Measurements from ENCODE around the gene UAP1. TPM values are rescaled to one million over a fixed set of nuclear protein-coding genes. Genes with fewer than 3 reads are reported as not detected.

UAP1 gene
- polyA plus RNA-seq, 1 of the 3 experiments (the other 2 are of a cell fraction): 32.3 TPM

DNA sequence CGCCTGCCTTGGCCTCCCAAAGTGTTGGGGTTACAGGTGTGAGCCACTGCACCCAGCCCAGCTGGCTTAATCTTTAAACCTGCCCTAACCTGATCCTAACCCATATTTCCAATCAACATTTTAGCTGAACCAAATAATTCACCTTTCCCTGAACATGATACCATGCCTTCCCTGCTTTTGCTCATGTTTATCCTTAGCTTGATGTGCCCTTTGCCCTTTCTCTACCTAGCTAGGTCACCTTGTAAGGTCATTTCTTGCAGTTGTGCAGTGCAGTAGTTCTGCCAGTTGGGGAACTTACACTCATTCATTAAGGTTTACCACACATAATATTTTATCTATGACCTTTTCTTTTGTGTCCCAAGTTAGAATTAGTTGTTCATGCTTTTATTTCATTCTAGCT, 5.3 kb downstream of the UAP1 start:
- Histone ChIP-seq H2AFZ (ENCODE audit: low read depth) (no peak overlapping the region; the same call in 1 of the 2 replicates), H3K9ac (no peak overlapping the region), H3K4me2 (no peak overlapping the region), H3K4me1 (ENCODE audit: control insufficient read depth in 1 of 2, insufficient read depth in 2 of 2, low read depth in 1 of 2, low read length in 1 of 2) (peaks cover 5 to 10% of the 10 kb centered on the region in 2 experiments; a peak in 3 of 4 replicates), H3K36me3 (replicated peaks in 1 of 2; ENCODE audit: control insufficient read depth in 1 of 2, insufficient read depth in 2 of 2, low read length in 1 of 2) (peaks cover 19 to 44% of the 10 kb centered on the region in 2 experiments), H3F3A (replicated peaks; ENCODE audit: insufficient read depth) (no peaks in the 10 kb centered on the region), H3K79me2 (ENCODE audit: insufficient read depth) (peaks cover 100% of the 10 kb centered on the region), H3K4me3 (ENCODE audit: low read depth in 2 of 2, low read length in 1 of 2) (no peak overlapping the region), H4K20me1 (ENCODE audit: insufficient read depth) (peaks cover 20% of the 10 kb centered on the region), H3K9me2 (no peaks in the 10 kb centered on the region), H3K27ac (ENCODE audit: low read depth in 2 of 2, low read length in 1 of 2) (no peak overlapping the region), H3K27me3 (ENCODE audit: insufficient read depth) (no peaks in the 10 kb centered on the region), H3K9me3 (no peaks in the 10 kb centered on the region)
- ChIA-PET POLR2A (no interaction called here), CTCF (interaction anchor here (1.0 to 1.8 kb wide), 3 partner anchors 27 to 281 kb away, joined by 3 read pairs; no protein-coding TSS in a partner anchor)
- no peak for TF ChIP-seq GABPA (IDR thresholded peaks at IDR 0.05; ENCODE audit: low read depth)
- no peak for TF ChIP-seq TEAD4 (IDR thresholded peaks at IDR 0.05; ENCODE audit: borderline replicate concordance, insufficient read depth)
- TF ChIP-seq, protein P1, sequence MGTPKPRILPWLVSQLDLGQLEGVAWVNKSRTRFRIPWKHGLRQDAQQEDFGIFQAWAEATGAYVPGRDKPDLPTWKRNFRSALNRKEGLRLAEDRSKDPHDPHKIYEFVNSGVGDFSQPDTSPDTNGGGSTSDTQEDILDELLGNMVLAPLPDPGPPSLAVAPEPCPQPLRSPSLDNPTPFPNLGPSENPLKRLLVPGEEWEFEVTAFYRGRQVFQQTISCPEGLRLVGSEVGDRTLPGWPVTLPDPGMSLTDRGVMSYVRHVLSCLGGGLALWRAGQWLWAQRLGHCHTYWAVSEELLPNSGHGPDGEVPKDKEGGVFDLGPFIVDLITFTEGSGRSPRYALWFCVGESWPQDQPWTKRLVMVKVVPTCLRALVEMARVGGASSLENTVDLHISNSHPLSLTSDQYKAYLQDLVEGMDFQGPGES (IDR thresholded peaks at IDR 0.05; ENCODE audit: low read depth, low read length): no peak
- TF ChIP-seq, protein P2, sequence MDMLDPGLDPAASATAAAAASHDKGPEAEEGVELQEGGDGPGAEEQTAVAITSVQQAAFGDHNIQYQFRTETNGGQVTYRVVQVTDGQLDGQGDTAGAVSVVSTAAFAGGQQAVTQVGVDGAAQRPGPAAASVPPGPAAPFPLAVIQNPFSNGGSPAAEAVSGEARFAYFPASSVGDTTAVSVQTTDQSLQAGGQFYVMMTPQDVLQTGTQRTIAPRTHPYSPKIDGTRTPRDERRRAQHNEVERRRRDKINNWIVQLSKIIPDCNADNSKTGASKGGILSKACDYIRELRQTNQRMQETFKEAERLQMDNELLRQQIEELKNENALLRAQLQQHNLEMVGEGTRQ (IDR thresholded peaks at IDR 0.05; ENCODE audit: borderline replicate concordance, low read depth, low read length): no peak
- no peak for TF ChIP-seq EZH2phosphoT487 (IDR thresholded peaks at IDR 0.05; ENCODE audit: borderline replicate concordance, low read depth)
- TF ChIP-seq RCOR1 (IDR thresholded peaks at IDR 0.05; ENCODE audit: low read length): no peak
- no peak for TF ChIP-seq TAF1 (IDR thresholded peaks at IDR 0.05; ENCODE audit: borderline replicate concordance, low read depth, low read length)
- TF ChIP-seq SIN3A (IDR thresholded peaks at IDR 0.05; ENCODE audit: borderline replicate concordance, low read depth, low read length): no peak
- TF ChIP-seq, protein P3, sequence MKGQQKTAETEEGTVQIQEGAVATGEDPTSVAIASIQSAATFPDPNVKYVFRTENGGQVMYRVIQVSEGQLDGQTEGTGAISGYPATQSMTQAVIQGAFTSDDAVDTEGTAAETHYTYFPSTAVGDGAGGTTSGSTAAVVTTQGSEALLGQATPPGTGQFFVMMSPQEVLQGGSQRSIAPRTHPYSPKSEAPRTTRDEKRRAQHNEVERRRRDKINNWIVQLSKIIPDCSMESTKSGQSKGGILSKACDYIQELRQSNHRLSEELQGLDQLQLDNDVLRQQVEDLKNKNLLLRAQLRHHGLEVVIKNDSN (IDR thresholded peaks at IDR 0.05; ENCODE audit: borderline replicate concordance, low read depth): no peak
- WGBS (ENCODE audit: low lambda C conversion rate): 71% methylated on average over 1 of the region's 1 CpG
- DNase-seq: no peak

DNA sequence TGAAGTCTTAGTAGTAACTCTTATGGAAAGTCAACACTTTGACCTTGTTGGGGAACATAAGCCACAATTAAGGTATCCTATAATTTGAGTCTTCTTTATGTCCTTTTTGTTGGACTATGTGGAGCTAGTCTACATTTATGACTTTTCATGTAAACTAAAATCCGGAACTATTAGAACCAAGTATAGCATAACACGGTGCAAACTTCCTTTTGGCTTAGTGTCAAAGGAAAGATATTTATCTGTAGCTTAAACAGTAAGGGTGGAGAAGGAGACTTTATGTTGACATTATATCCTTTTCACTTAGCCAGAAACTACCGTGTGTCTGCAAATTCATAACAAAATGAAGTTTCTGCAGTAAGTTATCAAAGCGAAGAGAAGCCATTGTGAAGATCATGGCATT, 7.3 kb downstream of the UAP1 start:
- Histone ChIP-seq H3K4me3 (ENCODE audit: low read depth in 2 of 2, low read length in 1 of 2) (no peak overlapping the region), H3K27ac (ENCODE audit: low read depth in 2 of 2, low read length in 1 of 2) (no peak overlapping the region), H3K9me2 (no peaks in the 10 kb centered on the region), H2AFZ (ENCODE audit: low read depth) (no peak overlapping the region; the same call in 1 of the 2 replicates), H3K36me3 (replicated peaks in 1 of 2; ENCODE audit: control insufficient read depth in 1 of 2, insufficient read depth in 2 of 2, low read length in 1 of 2) (peaks cover 19 to 44% of the 10 kb centered on the region in 2 experiments), H3K4me2 (no peak overlapping the region), H4K20me1 (ENCODE audit: insufficient read depth) (peaks cover 10% of the 10 kb centered on the region), H3K79me2 (ENCODE audit: insufficient read depth) (peaks cover 100% of the 10 kb centered on the region), H3F3A (replicated peaks; ENCODE audit: insufficient read depth) (no peaks in the 10 kb centered on the region), H3K9me3 (no peaks in the 10 kb centered on the region), H3K27me3 (ENCODE audit: insufficient read depth) (no peaks in the 10 kb centered on the region), H3K4me1 (ENCODE audit: control insufficient read depth in 1 of 2, insufficient read depth in 2 of 2, low read depth in 1 of 2, low read length in 1 of 2) (peaks cover 2 to 10% of the 10 kb centered on the region in 2 experiments; a peak in 3 of 4 replicates), H3K9ac (no peak overlapping the region)
- ChIA-PET POLR2A (no interaction called here), CTCF (interaction anchor here (2.4 kb wide), 1 partner anchor 45 kb away, joined by 7 read pairs; no protein-coding TSS in a partner anchor)
- DNase-seq: no peak
- TF ChIP-seq NFIC (IDR thresholded peaks at IDR 0.05; ENCODE audit: borderline replicate concordance) (no peak), JUND (IDR thresholded peaks at IDR 0.05) (no peak)
- TF ChIP-seq, protein P4, sequence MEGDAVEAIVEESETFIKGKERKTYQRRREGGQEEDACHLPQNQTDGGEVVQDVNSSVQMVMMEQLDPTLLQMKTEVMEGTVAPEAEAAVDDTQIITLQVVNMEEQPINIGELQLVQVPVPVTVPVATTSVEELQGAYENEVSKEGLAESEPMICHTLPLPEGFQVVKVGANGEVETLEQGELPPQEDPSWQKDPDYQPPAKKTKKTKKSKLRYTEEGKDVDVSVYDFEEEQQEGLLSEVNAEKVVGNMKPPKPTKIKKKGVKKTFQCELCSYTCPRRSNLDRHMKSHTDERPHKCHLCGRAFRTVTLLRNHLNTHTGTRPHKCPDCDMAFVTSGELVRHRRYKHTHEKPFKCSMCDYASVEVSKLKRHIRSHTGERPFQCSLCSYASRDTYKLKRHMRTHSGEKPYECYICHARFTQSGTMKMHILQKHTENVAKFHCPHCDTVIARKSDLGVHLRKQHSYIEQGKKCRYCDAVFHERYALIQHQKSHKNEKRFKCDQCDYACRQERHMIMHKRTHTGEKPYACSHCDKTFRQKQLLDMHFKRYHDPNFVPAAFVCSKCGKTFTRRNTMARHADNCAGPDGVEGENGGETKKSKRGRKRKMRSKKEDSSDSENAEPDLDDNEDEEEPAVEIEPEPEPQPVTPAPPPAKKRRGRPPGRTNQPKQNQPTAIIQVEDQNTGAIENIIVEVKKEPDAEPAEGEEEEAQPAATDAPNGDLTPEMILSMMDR (IDR thresholded peaks at IDR 0.05): no peak
- TF ChIP-seq, protein P5, sequence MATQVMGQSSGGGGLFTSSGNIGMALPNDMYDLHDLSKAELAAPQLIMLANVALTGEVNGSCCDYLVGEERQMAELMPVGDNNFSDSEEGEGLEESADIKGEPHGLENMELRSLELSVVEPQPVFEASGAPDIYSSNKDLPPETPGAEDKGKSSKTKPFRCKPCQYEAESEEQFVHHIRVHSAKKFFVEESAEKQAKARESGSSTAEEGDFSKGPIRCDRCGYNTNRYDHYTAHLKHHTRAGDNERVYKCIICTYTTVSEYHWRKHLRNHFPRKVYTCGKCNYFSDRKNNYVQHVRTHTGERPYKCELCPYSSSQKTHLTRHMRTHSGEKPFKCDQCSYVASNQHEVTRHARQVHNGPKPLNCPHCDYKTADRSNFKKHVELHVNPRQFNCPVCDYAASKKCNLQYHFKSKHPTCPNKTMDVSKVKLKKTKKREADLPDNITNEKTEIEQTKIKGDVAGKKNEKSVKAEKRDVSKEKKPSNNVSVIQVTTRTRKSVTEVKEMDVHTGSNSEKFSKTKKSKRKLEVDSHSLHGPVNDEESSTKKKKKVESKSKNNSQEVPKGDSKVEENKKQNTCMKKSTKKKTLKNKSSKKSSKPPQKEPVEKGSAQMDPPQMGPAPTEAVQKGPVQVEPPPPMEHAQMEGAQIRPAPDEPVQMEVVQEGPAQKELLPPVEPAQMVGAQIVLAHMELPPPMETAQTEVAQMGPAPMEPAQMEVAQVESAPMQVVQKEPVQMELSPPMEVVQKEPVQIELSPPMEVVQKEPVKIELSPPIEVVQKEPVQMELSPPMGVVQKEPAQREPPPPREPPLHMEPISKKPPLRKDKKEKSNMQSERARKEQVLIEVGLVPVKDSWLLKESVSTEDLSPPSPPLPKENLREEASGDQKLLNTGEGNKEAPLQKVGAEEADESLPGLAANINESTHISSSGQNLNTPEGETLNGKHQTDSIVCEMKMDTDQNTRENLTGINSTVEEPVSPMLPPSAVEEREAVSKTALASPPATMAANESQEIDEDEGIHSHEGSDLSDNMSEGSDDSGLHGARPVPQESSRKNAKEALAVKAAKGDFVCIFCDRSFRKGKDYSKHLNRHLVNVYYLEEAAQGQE (IDR thresholded peaks at IDR 0.05; ENCODE audit: low read depth, low read length): no peak
- WGBS (ENCODE audit: low lambda C conversion rate): 94% methylated on average over 4 of the region's 4 CpGs

All from SK-N-SH (cell line).